GM10248 (cell line): Measurements from ENCODE around the gene ADAM22.

Source experiments
- CTCF ChIA-PET: fragments of 300-600 bp; sonication (Branson Sonifier 250); formaldehyde crosslinking; extraction: SDS; loops from one replicate; lab custom pipeline; 2021; ENCODE audit warnings: antibody characterized with exemption; lab: Yijun Ruan, JAX
- POLR2A ChIA-PET: fragments of 350-650 bp; sonication (Branson Sonifier 250); formaldehyde crosslinking; extraction: SDS; loops from one replicate; lab custom pipeline; 2020; ENCODE audit warnings: antibody characterized with exemption; lab: Yijun Ruan, JAX
- DNase-seq: peaks from one replicate; pipeline ENCODE4 v3.0.0; 2012; ENCODE audit errors: extremely low spot score
- CTCF ChIP-seq: IDR thresholded peaks from 2 replicates; pipeline ENCODE4 v1.5.1; 2012; ENCODE audit warnings: mild to moderate bottlenecking, low read depth; ENCODE audit errors: extremely low read depth, missing control alignments, control extremely low read depth

Gene ADAM22

DNA sequence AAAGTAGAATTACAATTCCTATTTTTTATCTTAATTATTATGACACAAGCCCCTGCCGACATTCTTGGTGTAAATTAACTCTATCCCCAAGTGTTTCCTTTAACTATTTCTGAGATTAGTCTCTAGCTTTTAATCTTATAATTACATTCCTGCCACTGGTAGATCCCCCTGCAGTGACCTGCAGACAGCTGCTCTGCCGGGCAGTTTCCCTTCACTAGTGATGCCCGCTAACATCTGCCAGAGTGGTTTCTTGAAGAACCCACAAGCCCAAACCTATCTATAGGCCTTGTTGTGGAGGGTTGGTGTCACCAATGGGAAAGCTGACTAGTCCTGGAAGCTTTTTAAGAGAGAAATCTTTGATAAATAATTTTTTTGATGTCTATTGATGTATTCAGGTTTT lies 50.0 kb downstream of the ADAM22 start:
- TF ChIP-seq CTCF: no peak
- ChIA-PET POLR2A (no interaction called here), CTCF (interaction anchor here (1.3 to 1.7 kb wide), 2 partner anchors 8 to 19 kb away, joined by 3 read pairs; no protein-coding TSS in a partner anchor)
- no peak for DNase-seq

GRCh38 chr7:87993269-87993668 lies 59.2 kb downstream of the ADAM22 start:
- ChIA-PET POLR2A (no interaction called here), CTCF (no interaction called here)
- no peak for DNase-seq
- no peak for TF ChIP-seq CTCF

DNA sequence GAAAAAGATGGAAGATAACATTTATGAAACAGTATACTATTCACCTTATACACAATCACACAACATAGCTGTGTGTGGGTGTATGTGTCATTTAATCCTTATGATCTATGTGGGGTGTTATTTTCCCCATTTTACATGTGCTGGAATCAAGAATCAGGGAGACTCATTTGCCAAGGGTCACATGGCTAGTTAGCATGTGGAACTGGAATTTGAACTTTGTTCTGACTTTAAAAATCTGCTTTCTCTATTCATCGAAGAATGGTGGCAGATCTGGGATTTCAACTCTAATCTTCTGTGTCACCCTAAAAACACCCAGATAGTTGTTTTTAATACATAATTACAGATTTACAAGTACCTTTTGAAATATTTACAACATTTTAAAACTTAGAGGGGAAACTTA lies 65.2 kb downstream of the ADAM22 start:
- ChIA-PET CTCF (no interaction called here), POLR2A (no interaction called here)
- TF ChIP-seq CTCF: no peak

GRCh38 chr7:88001744-88002530 lies 67.9 kb downstream of the ADAM22 start:
- no peak for DNase-seq
- CTCF ChIA-PET: interaction anchor here (1.0 to 1.6 kb wide), 3 partner anchors 10 to 19 kb away, joined by 3 to 5 read pairs (median 3); no protein-coding TSS in a partner anchor
- POLR2A ChIA-PET: no interaction called here
- TF ChIP-seq CTCF: no peak

More for the DNA sequence above, 65.2 kb downstream of the ADAM22 start:
- DNase-seq: no peak

- DNase-seq: no peak
- no peak for TF ChIP-seq CTCF
- POLR2A ChIA-PET: no interaction called here
- CTCF ChIA-PET: interaction anchor here (1.0 to 1.6 kb wide), 4 partner anchors 9 to 20 kb away, joined by 3 to 5 read pairs (median 3); no protein-coding TSS in a partner anchor
Observed at GRCh38 chr7:88002617-88003016, 68.6 kb downstream of the ADAM22 start.

DNA sequence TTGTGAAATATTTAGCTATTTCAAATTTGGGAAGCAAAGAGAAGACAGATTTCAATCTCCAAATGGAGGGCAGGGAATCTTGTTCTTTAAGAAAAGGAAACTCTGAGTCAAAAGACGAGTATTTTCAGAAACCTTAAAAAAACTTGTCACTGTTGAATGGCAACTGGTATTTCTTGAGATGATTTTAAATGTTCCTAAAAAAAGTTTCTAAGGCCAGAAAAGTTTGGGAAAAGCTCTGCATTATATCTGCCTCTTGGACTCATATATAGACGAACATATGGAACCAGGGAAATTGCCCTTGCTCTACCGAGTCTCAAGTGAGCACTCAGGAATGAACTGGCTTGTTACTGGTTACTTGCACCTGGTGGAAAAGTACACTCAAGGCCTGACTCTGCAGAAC lies 69.5 kb downstream of the ADAM22 start:
- CTCF ChIA-PET: interaction anchor here (0.8 to 1.6 kb wide), 6 partner anchors 8 to 39 kb away, joined by 3 to 5 read pairs (median 3); no protein-coding TSS in a partner anchor
- no peak for TF ChIP-seq CTCF
- POLR2A ChIA-PET: no interaction called here
- no peak for DNase-seq
